HG03097 (cell line): ENCODE results near the gene ADGRL3.

Experiments used
- ATAC-seq: cut with Tn5 transposase; IDR thresholded peaks from one replicate; pipeline ENCODE4 v1.9.1; 2021; ENCODE audit not compliant: unreplicated experiment, low FRiP score

The ADGRL3 gene

GRCh38 chr4:62018537-62018936 lies 818.4 kb downstream of the ADGRL3 start:
- no peak for ATAC-seq

- no peak for ATAC-seq
Observed at GRCh38 chr4:62023633-62024032, 823.5 kb downstream of the ADGRL3 start.

- ATAC-seq: no peak
Observed at GRCh38 chr4:62028745-62029144, 828.6 kb downstream of the ADGRL3 start.

- no peak for ATAC-seq
Observed at GRCh38 chr4:62030958-62031357, 830.8 kb downstream of the ADGRL3 start.

- ATAC-seq: no peak
Observed at GRCh38 chr4:62037571-62037970, 837.4 kb downstream of the ADGRL3 start.

GRCh38 chr4:62051332-62051731 lies 851.2 kb downstream of the ADGRL3 start:
- ATAC-seq: no peak

- ATAC-seq: no peak
Observed at GRCh38 chr4:62053974-62054373, 853.8 kb downstream of the ADGRL3 start.

GRCh38 chr4:62057031-62057430 lies 856.9 kb downstream of the ADGRL3 start:
- ATAC-seq: no peak

- ATAC-seq: no peak
Observed at GRCh38 chr4:62058571-62058970, 858.4 kb downstream of the ADGRL3 start.

- no peak for ATAC-seq
Observed at GRCh38 chr4:62070291-62070852, 870.2 kb downstream of the ADGRL3 start.

- no peak for ATAC-seq
Observed at GRCh38 chr4:62075089-62075488, 875.0 kb downstream of the ADGRL3 start.

- no peak for ATAC-seq
Observed at GRCh38 chr4:62075521-62075920, 875.4 kb downstream of the ADGRL3 start.

GRCh38 chr4:62077406-62077805 lies 877.3 kb downstream of the ADGRL3 start:
- ATAC-seq: no peak

- ATAC-seq: no peak
Observed at GRCh38 chr4:62080431-62080830, 880.3 kb downstream of the ADGRL3 start.

- ATAC-seq: no peak
Observed at GRCh38 chr4:62087706-62088105, 887.6 kb downstream of the ADGRL3 start.

- ATAC-seq: no peak
Observed at GRCh38 chr4:62093735-62094134, 893.6 kb downstream of the ADGRL3 start.

- no peak for ATAC-seq
Observed at GRCh38 chr4:62096881-62097280, 896.8 kb downstream of the ADGRL3 start.

- ATAC-seq: no peak
Observed at GRCh38 chr4:62115216-62115615, 915.1 kb downstream of the ADGRL3 start.

- no peak for ATAC-seq
Observed at GRCh38 chr4:62117886-62118285, 917.8 kb downstream of the ADGRL3 start.

- no peak for ATAC-seq
Observed at GRCh38 chr4:62118558-62118957, 918.4 kb downstream of the ADGRL3 start.

- ATAC-seq: no peak
Observed at GRCh38 chr4:62119195-62119594, 919.1 kb downstream of the ADGRL3 start.

- no peak for ATAC-seq
Observed at GRCh38 chr4:62126064-62126732, 926.1 kb downstream of the ADGRL3 start.
